HepG2 (cell line): Measurements from ENCODE around the gene SYT17. TPM values are rescaled to one million over a fixed set of nuclear protein-coding genes. Genes with fewer than 3 reads are reported as not detected.

Experiments used
- ARNT2 ChIP-seq: sonication (generic); formaldehyde crosslinking; IDR thresholded peaks from 2 replicates; pipeline ENCODE4 v1.8.0; 2022; ENCODE audit warnings: mild to moderate bottlenecking, low read depth, missing genetic modification reagents, moderate library complexity
- BATF2 ChIP-seq: sonication (generic); formaldehyde crosslinking; IDR thresholded peaks from 2 replicates; pipeline ENCODE4 v1.8.0; 2022; ENCODE audit warnings: mild to moderate bottlenecking, missing genetic modification reagents, moderate library complexity
- BORCS8-MEF2B ChIP-seq: sonication (generic); formaldehyde crosslinking; IDR thresholded peaks from 2 replicates; pipeline ENCODE4 v1.8.0; 2022; ENCODE audit warnings: mild to moderate bottlenecking, missing genetic modification reagents
- CAMTA2 ChIP-seq: sonication (generic); formaldehyde crosslinking; IDR thresholded peaks from 2 replicates; pipeline ENCODE4 v1.4.0; 2020; ENCODE audit warnings: mild to moderate bottlenecking, missing genetic modification reagents, borderline replicate concordance
- FOSL2 ChIP-seq: sonication (generic); formaldehyde crosslinking; IDR thresholded peaks from 2 replicates; pipeline ENCODE4 v1.4.0; 2020; ENCODE audit warnings: missing genetic modification reagents
- GMEB1 ChIP-seq: sonication (generic); formaldehyde crosslinking; IDR thresholded peaks from 2 replicates; pipeline ENCODE4 v1.5.1; 2020; ENCODE audit warnings: missing genetic modification reagents, mild to moderate bottlenecking, borderline replicate concordance
- HES4 ChIP-seq: sonication (generic); formaldehyde crosslinking; IDR thresholded peaks from 2 replicates; pipeline ENCODE4 v1.9.0; 2021; ENCODE audit warnings: mild to moderate bottlenecking, missing genetic modification reagents, borderline replicate concordance
- HOXA9 ChIP-seq: sonication (generic); formaldehyde crosslinking; IDR thresholded peaks from 2 replicates; pipeline ENCODE4 v1.8.1; 2022; ENCODE audit warnings: missing genetic modification reagents, mild to moderate bottlenecking, moderate library complexity, borderline replicate concordance
- KAT8 ChIP-seq: IDR thresholded peaks from 2 replicates; pipeline ENCODE4 v1.6.1; 2016; ENCODE audit warnings: missing genetic modification reagents, missing compliant biosample characterization
- MIER2 ChIP-seq: IDR thresholded peaks from 2 replicates; pipeline ENCODE4 v1.6.1; 2016; ENCODE audit warnings: missing biosample characterization, missing genetic modification reagents
- NFKB2 ChIP-seq: sonication (generic); formaldehyde crosslinking; IDR thresholded peaks from 2 replicates; pipeline ENCODE4 v1.4.0; 2020; ENCODE audit warnings: missing genetic modification reagents, borderline replicate concordance
- NR2F1 ChIP-seq, 2 experiments: fragments of 450-650 bp in 1 of 2; formaldehyde crosslinking in 1 of 2; IDR thresholded peaks; 2 replicates each; pipeline versions ENCODE4 v1.5.0 to v1.6.1; 2016 to 2020; ENCODE audit warnings: mild to moderate bottlenecking in 1 of 2, missing compliant biosample characterization in 1 of 2, missing genetic modification reagents in 1 of 2, moderate library complexity in 1 of 2
- NR2F6 ChIP-seq, 2 experiments: IDR thresholded peaks; 2 replicates each; pipeline ENCODE4 v1.6.1; 2016; ENCODE audit warnings: antibody characterized with exemption in 1 of 2, mild to moderate bottlenecking in 1 of 2
- PHF8 ChIP-seq: sonication (generic); formaldehyde crosslinking; IDR thresholded peaks from 2 replicates; pipeline ENCODE4 v1.5.0; 2020; ENCODE audit warnings: missing genetic modification reagents
- RARA ChIP-seq: IDR thresholded peaks from 2 replicates; pipeline ENCODE4 v1.6.1; 2016; ENCODE audit warnings: missing genetic modification reagents, missing compliant biosample characterization
- SAP130 ChIP-seq: IDR thresholded peaks from 2 replicates; pipeline ENCODE4 v1.6.1; 2016; ENCODE audit warnings: low read depth
- SP4 ChIP-seq: sonication (generic); formaldehyde crosslinking; IDR thresholded peaks from 2 replicates; pipeline ENCODE4 v1.8.1; 2023; ENCODE audit warnings: mild to moderate bottlenecking, missing genetic modification reagents
- SRSF4 ChIP-seq: fragments of 200-400 bp; formaldehyde crosslinking; IDR thresholded peaks from one replicate; pipeline ENCODE4 v1.6.1; 2018; ENCODE audit warnings: mild to moderate bottlenecking, low read depth, low read length, moderate library complexity; ENCODE audit not compliant: poor library complexity, severe bottlenecking
- SYNCRIP ChIP-seq: fragments of 200-400 bp; formaldehyde crosslinking; IDR thresholded peaks from 2 replicates; pipeline ENCODE4 v1.6.1; 2018; ENCODE audit warnings: mild to moderate bottlenecking, low read depth, low read length; ENCODE audit not compliant: insufficient read depth
- TFE3 ChIP-seq: IDR thresholded peaks from 2 replicates; pipeline ENCODE4 v1.6.1; 2016
- WIZ ChIP-seq: sonication (generic); formaldehyde crosslinking; IDR thresholded peaks from 2 replicates; pipeline ENCODE4 v1.5.1; 2020; ENCODE audit warnings: mild to moderate bottlenecking, missing genetic modification reagents
- ZBTB7B ChIP-seq: sonication (generic); formaldehyde crosslinking; IDR thresholded peaks from 2 replicates; pipeline ENCODE4 v1.4.0; 2020; ENCODE audit warnings: missing genetic modification reagents
- ZNF253 ChIP-seq: sonication (generic); formaldehyde crosslinking; IDR thresholded peaks from 2 replicates; pipeline ENCODE4 v1.8.0; 2022; ENCODE audit warnings: mild to moderate bottlenecking, missing genetic modification reagents, borderline replicate concordance
- ZNF331 ChIP-seq: sonication (generic); formaldehyde crosslinking; IDR thresholded peaks from 2 replicates; pipeline ENCODE4 v1.4.0; 2020; ENCODE audit warnings: missing genetic modification reagents
- ZNF607 ChIP-seq: sonication (generic); formaldehyde crosslinking; IDR thresholded peaks from 2 replicates; pipeline ENCODE4 v1.5.1; 2020; ENCODE audit warnings: missing genetic modification reagents, mild to moderate bottlenecking, borderline replicate concordance
- ZNF644 ChIP-seq: IDR thresholded peaks from 2 replicates; pipeline ENCODE4 v1.6.1; 2016; ENCODE audit warnings: low read depth
- ZNF709 ChIP-seq: sonication (generic); formaldehyde crosslinking; IDR thresholded peaks from 2 replicates; pipeline ENCODE4 v1.5.0; 2020; ENCODE audit warnings: mild to moderate bottlenecking, missing genetic modification reagents
- polyA plus RNA-seq, 8 experiments: library from polyadenylated mRNA; depleted of rRNA in 3 of 8; stranded (reverse) in 7 of 8; unstranded in 1 of 8; fragments of >200 nt; fragmentation: Illumina TruSeq in 4 of 8; extraction: Trizol in 4 of 8; gene quantifications; 2 replicates each; pipeline versions ENCODE4 v1.2.1 to v1.2.3, GENCODE V29; 2011 to 2016; ENCODE audit warnings: low read depth in 4 of 8, missing spikeins in 1 of 8, mixed read lengths in 1 of 8; ENCODE audit not compliant: insufficient read depth in 1 of 8
- total RNA-seq, 5 experiments: library from RNA; depleted of rRNA; stranded (reverse); fragments of >200 nt; fragmentation: Illumina TruSeq; extraction: Trizol; gene quantifications; 2 replicates each; pipeline ENCODE4 v1.2.3, GENCODE V29; 2016; ENCODE audit warnings: low read depth in 1 of 5

SYT17 gene
- total and polyA plus RNA-seq, 2 of the 13 experiments (the other 11 are each of a cell fraction or from before 2014, with no cell fraction given): 0.44 TPM; not detected in 1

GRCh38 chr16:19307587-19308241 is 139.7 kb downstream of the SYT17 start (continued):
- TF ChIP-seq TFE3 (CRISPR knock-in tag) (0 out of 2 replicates have a peak, but pooled peaks have one; percentile 66), NFKB2 (CRISPR knock-in tag) (0 out of 2 replicates have a peak, but pooled peaks have one; percentile 41), CAMTA2 (0 out of 2 replicates have a peak, but pooled peaks have one; percentile 37), MIER2 (peak; percentile 98), ZNF607 (0 out of 2 replicates have a peak, but pooled peaks have one; percentile 27), ZBTB7B (CRISPR knock-in tag) (no peak), HOXA9 (CRISPR knock-in tag) (peak; percentile 50; the same call in 1 of the 2 replicates), ZNF709 (no peak), RARA (CRISPR knock-in tag) (0 out of 2 replicates have a peak, but pooled peaks have one; percentile 10), ZNF644 (CRISPR knock-in tag) (peak; percentile 72; the same call in 1 of the 2 replicates), SP4 (peak; percentile 27; the same call in 1 of the 2 replicates), ARNT2 (CRISPR knock-in tag) (peak; percentile 48; the same call in 1 of the 2 replicates), GMEB1 (no peak), HES4 (0 out of 2 replicates have a peak, but pooled peaks have one; percentile 20), ZNF331 (CRISPR knock-in tag) (0 out of 2 replicates have a peak, but pooled peaks have one; percentile 22), FOSL2 (0 out of 2 replicates have a peak, but pooled peaks have one; percentile 20), ZNF253 (CRISPR knock-in tag) (peak; percentile 69; the same call in 1 of the 2 replicates), KAT8 (CRISPR knock-in tag) (no peak), SYNCRIP (no peak), SRSF4 (no peak), WIZ (CRISPR knock-in tag) (peak; percentile 95), SAP130 (0 out of 2 replicates have a peak, but pooled peaks have one; percentile 19), BATF2 (0 out of 2 replicates have a peak, but pooled peaks have one; percentile 40), NR2F6 (IDR thresholded peaks at IDR 0.05) (peak; percentile 81), NR2F6 (CRISPR knock-in tag; IDR thresholded peaks at IDR 0.05) (peak; percentile 79), NR2F1 (CRISPR knock-in tag; IDR thresholded peaks at IDR 0.05) (peak in 1 of 2 experiments; percentile 76; a peak in 2 of 4 replicates), BORCS8-MEF2B (CRISPR knock-in tag) (peak; percentile 60; the same call in 1 of the 2 replicates), PHF8 (CRISPR knock-in tag) (no peak)
